ENCODE results near the gene RTBDN.

DNA sequence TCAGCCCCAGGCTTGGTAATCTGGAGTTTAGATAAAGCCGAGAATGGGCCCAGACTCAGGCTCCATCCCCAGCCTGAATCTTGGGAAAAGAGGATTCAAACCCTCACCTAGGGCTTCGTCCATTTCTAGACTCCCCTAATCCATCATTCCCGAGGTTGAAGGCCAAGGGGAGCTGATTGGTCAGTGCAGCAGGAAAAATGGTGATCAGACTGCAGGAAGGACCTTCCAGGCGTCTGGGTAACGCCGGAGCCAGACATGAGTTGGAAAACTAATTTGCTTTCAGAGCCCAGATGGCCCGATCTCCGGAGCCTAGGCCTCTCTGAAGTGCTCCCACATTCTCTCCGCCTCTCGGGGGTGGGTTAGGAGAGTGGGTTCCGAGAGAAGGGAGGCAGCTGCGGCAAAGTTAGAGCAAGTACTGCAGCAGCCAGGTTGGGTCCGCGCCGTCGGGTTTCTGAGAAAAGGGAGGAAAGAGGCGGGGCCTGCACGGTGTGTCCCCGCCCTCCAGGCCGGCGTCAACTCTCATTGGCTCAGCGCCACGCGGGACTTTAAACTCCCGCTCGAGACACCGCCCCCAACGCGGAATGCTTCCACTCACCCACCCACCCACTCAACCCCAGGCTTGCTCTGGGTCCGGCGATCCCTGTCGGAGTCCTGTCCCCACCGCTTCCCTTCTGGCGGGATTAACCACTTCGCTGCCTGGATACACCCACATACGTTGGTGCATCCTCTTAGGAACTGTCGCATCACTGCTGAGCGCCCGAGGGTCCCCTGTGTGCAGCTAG, 788 bp upstream of the RTBDN start:
- no peak for TF ChIP-seq POLR2A (IDR thresholded peaks at IDR 0.05)
- TF ChIP-seq, protein P1, sequence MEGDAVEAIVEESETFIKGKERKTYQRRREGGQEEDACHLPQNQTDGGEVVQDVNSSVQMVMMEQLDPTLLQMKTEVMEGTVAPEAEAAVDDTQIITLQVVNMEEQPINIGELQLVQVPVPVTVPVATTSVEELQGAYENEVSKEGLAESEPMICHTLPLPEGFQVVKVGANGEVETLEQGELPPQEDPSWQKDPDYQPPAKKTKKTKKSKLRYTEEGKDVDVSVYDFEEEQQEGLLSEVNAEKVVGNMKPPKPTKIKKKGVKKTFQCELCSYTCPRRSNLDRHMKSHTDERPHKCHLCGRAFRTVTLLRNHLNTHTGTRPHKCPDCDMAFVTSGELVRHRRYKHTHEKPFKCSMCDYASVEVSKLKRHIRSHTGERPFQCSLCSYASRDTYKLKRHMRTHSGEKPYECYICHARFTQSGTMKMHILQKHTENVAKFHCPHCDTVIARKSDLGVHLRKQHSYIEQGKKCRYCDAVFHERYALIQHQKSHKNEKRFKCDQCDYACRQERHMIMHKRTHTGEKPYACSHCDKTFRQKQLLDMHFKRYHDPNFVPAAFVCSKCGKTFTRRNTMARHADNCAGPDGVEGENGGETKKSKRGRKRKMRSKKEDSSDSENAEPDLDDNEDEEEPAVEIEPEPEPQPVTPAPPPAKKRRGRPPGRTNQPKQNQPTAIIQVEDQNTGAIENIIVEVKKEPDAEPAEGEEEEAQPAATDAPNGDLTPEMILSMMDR (IDR thresholded peaks at IDR 0.05) = no peak
